ENCODE data around the gene SMIM35. TPM values are rescaled to one million over a fixed set of nuclear protein-coding genes. Genes with fewer than 3 reads are reported as not detected.

Gene SMIM35
- total RNA-seq, 1 donor = not detected

- TF ChIP-seq CTCF (IDR thresholded peaks at IDR 0.05; ENCODE audit: extremely low read depth, low read depth, low read length) = no peak
- Histone ChIP-seq H2AFZ (ENCODE audit: low read length) (no peak overlapping the region), H3K27me3 (ENCODE audit: insufficient read depth, low read length) (no peaks in the 10 kb centered on the region), H3K79me2 (ENCODE audit: insufficient read depth, low read length) (no peaks in the 10 kb centered on the region), H4K20me1 (ENCODE audit: insufficient read depth, low read length) (no peaks in the 10 kb centered on the region), H3K4me1 (ENCODE audit: insufficient read depth, low read length) (no peaks in the 10 kb centered on the region), H3K9me3 (ENCODE audit: low read depth, low read length) (no peaks in the 10 kb centered on the region), H3K36me3 (ENCODE audit: insufficient read depth, low read length) (no peaks in the 10 kb centered on the region), H3K27ac (ENCODE audit: low read depth, low read length) (no peak overlapping the region), H3K4me2 (ENCODE audit: insufficient read depth, low read length) (no peak overlapping the region), H3K4me3 (ENCODE audit: insufficient read depth, low read length) (no peak overlapping the region)
- DNase-seq (ENCODE audit: insufficient read length, low spot score, missing footprints) = peak; percentile 27
Observed at GRCh38 chr11:117972629-117973502, 113.9 kb downstream of the SMIM35 start.

DNA sequence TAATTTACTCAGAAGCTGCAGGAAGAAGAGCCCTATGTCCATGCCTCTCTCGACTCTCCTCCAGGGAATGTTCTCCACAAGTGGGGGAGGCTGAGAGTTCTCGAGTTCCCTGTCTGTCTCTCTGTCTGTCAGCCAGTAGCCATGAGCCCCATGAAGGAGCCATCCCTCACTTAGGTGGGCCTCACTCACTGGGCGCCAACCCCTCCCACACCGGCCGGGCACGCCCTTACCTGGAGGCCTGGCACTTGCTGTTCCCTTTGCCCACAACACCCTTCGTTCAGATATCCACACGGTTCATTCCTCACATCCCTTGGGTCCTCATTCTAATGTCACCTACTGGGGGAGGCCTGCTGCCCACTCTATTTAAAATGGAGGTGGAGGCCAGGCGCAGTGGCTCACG lies 114.7 kb downstream of the SMIM35 start:
- Histone ChIP-seq H3K9me3 (ENCODE audit: low read depth, low read length) (no peaks in the 10 kb centered on the region), H3K4me1 (ENCODE audit: insufficient read depth, low read length) (no peaks in the 10 kb centered on the region), H3K4me3 (ENCODE audit: insufficient read depth, low read length) (no peak overlapping the region), H3K27ac (ENCODE audit: low read depth, low read length) (no peak overlapping the region), H3K79me2 (ENCODE audit: insufficient read depth, low read length) (no peaks in the 10 kb centered on the region), H3K4me2 (ENCODE audit: insufficient read depth, low read length) (no peak overlapping the region), H4K20me1 (ENCODE audit: insufficient read depth, low read length) (no peaks in the 10 kb centered on the region), H3K36me3 (ENCODE audit: insufficient read depth, low read length) (no peaks in the 10 kb centered on the region), H3K27me3 (ENCODE audit: insufficient read depth, low read length) (no peaks in the 10 kb centered on the region), H2AFZ (ENCODE audit: low read length) (no peak overlapping the region)
- no peak for TF ChIP-seq CTCF (IDR thresholded peaks at IDR 0.05; ENCODE audit: extremely low read depth, low read depth, low read length)
- DNase-seq (ENCODE audit: insufficient read length, low spot score, missing footprints) = no peak

GRCh38 chr11:117970400-117971024 lies 116.3 kb downstream of the SMIM35 start:
- Histone ChIP-seq H3K79me2 (ENCODE audit: insufficient read depth, low read length) (no peaks in the 10 kb centered on the region), H3K4me3 (ENCODE audit: insufficient read depth, low read length) (no peak overlapping the region), H3K4me1 (ENCODE audit: insufficient read depth, low read length) (no peaks in the 10 kb centered on the region), H3K9me3 (ENCODE audit: low read depth, low read length) (no peaks in the 10 kb centered on the region), H3K27ac (ENCODE audit: low read depth, low read length) (no peak overlapping the region), H4K20me1 (ENCODE audit: insufficient read depth, low read length) (no peaks in the 10 kb centered on the region), H2AFZ (ENCODE audit: low read length) (no peak overlapping the region), H3K27me3 (ENCODE audit: insufficient read depth, low read length) (no peaks in the 10 kb centered on the region), H3K4me2 (ENCODE audit: insufficient read depth, low read length) (no peak overlapping the region), H3K36me3 (ENCODE audit: insufficient read depth, low read length) (no peaks in the 10 kb centered on the region)
- DNase-seq (ENCODE audit: insufficient read length, low spot score, missing footprints) = no peak
- no peak for TF ChIP-seq CTCF (IDR thresholded peaks at IDR 0.05; ENCODE audit: extremely low read depth, low read depth, low read length)
